GM19395 (cell line): ENCODE results near the gene LRCH1.

ENCODE experiments used
- ATAC-seq: cut with Tn5 transposase; IDR thresholded peaks from one replicate; pipeline ENCODE4 v1.9.1; 2021; ENCODE audit warnings: mild to moderate bottlenecking, moderate library complexity; ENCODE audit not compliant: unreplicated experiment

The LRCH1 gene

DNA sequence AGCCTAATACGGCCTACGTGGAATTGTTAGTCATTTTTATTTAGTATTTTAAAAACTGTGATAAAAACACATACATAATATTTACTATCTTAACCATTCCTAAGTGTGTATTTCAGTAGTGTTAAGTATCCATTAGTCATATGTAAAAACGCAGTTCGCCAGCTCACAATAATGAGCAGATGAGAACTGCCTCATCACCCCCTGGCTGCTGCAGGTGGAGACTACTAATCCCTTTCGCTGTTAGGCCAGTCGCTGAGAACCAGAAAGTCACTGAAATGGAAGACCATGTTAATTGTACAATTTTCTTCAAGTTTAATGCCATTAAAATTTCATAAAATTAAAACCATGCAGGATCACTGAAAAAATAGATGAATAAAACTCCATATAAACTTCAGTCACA lies 242.4 kb downstream of the LRCH1 start:
- ATAC-seq: no peak

GRCh38 chr13:46796129-46796514 lies 243.2 kb downstream of the LRCH1 start:
- no peak for ATAC-seq

DNA sequence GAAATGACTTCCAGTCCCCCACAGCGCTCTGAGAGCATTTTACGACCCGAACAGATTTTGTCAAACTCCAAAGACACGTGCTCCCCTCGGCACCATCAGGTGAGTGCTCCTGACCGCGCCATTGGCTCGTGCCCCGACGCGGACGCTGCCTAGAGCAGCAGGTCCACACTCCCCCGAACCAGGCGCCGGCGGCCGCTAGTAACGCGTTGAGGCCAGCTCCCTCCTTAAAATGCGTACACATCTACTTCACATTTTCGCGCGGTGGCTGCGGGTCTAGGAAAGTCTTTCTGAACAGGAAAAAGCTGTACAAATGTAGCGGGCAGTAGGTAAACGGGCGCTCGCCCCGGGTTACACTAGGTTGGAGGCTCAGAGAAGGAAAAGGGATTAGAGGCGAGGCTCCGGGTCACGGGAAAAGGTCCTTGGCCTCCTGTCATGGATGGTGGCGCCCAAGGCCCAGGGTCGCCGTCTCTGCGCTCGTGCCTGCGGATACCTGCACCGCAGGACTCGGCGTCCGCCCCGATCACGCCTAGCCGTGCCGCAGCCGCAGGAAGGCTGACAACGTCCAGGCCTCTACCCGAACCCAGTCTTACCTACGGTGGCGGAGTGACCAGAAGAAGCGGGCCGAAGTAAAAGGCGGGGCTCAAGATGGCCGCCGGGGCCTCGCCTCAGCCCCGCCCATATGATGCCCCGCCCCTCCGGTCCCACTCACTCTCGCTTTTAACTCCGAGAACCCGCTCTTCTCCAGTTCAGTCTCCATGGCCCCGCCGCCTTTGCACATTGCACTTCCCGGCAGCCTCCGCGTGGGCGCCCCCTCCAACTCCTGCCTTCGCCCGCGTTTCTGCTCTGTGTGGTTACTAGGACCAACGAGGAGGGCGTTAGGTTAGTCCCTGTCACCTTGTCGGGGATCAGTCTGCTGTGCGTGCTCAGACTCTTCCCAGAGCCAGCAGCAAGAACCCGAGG lies 243.8 kb downstream of the LRCH1 start, which contains the start of gene ESD:
ESD (minus strand) TSS at position 647 of the 960 bp plus-strand sequence. CDS start 5,748 bp downstream, outside the sequence.
- ATAC-seq: peak; percentile 92

- ATAC-seq: no peak
These were observed 244.7 kb downstream of the LRCH1 start for GRCh38 chr13:46797501-46798237.

DNA sequence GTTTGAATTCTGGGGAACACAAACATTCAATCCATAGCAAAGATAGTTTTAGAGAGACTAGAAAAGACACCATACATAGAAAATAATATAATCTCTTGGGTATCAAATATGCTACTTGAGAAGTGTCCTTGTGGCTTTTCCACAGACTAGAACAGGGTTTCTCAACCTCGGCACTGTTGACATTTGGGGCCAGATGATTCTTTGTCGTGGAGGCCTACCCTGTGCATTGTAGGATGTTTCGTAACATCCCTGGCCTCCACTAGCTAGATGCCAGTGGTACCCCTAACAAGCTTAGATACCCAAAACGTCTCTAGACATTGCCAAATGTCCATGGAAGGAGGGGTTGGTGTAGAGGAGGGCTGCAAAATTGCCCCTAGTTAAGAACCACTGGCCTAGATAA lies 246.2 kb downstream of the LRCH1 start:
- ATAC-seq: no peak

- no peak for ATAC-seq
These were observed 248.9 kb downstream of the LRCH1 start for GRCh38 chr13:46801858-46802257.
